Sigmoid colon (tissue), 4 donors: ENCODE results near the gene ADRB2.

ENCODE experiments used
- EP300 ChIP-seq, 4 donors: sonication (generic); formaldehyde crosslinking; IDR thresholded peaks; one replicate each; pipeline ENCODE4 v1.6.1; 2017; ENCODE audit warnings: antibody characterized with exemption in 4 of 4
- POLR2A ChIP-seq, 2 donors: fragments of 450-650 bp; IDR thresholded peaks; one replicate each; pipeline ENCODE4 v1.6.1; 2016; ENCODE audit warnings: antibody characterized with exemption in 2 of 2, mild to moderate bottlenecking in 2 of 2, moderate library complexity in 2 of 2
- POLR2AphosphoS5 ChIP-seq, 4 donors: sonication (generic); formaldehyde crosslinking; IDR thresholded peaks; one replicate each; pipeline ENCODE4 v1.6.1; 2017; ENCODE audit warnings: antibody characterized with exemption in 4 of 4
- TF ChIP-seq, protein P1 (sequence below), 4 experiments: fragments of 450-650 bp in 3 of 4; fragments of 200-600 bp in 1 of 4; IDR thresholded peaks; one replicate each; pipeline ENCODE4 v1.5.1; 2016 to 2019; ENCODE audit warnings: antibody characterized with exemption in 4 of 4, mild to moderate bottlenecking in 3 of 4, moderate library complexity in 2 of 4

DNA sequence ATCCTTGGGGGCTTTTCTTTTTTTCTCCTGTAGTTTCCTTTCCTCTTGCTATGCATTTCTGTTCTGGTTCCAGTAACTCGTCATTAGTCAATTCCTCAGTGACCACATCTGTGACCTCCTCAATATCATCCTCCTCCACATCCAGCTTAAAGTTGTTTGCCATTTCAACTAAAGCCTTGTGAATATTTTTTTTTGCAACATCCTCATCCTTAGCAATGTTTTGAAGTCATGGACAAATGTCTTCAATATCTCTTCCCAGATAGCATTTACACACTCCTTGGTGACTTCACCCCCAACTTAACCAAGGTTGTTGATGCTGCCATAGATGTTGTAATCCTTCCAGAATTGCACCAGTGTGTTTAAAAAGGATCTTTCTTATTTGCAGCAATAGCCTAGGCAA is 14.7 kb upstream of the ADRB2 start:
- TF ChIP-seq, protein P1, sequence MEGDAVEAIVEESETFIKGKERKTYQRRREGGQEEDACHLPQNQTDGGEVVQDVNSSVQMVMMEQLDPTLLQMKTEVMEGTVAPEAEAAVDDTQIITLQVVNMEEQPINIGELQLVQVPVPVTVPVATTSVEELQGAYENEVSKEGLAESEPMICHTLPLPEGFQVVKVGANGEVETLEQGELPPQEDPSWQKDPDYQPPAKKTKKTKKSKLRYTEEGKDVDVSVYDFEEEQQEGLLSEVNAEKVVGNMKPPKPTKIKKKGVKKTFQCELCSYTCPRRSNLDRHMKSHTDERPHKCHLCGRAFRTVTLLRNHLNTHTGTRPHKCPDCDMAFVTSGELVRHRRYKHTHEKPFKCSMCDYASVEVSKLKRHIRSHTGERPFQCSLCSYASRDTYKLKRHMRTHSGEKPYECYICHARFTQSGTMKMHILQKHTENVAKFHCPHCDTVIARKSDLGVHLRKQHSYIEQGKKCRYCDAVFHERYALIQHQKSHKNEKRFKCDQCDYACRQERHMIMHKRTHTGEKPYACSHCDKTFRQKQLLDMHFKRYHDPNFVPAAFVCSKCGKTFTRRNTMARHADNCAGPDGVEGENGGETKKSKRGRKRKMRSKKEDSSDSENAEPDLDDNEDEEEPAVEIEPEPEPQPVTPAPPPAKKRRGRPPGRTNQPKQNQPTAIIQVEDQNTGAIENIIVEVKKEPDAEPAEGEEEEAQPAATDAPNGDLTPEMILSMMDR (IDR thresholded peaks at IDR 0.05), result no peak
- no peak for TF ChIP-seq POLR2A (IDR thresholded peaks at IDR 0.05)
- no peak for TF ChIP-seq POLR2AphosphoS5 (IDR thresholded peaks at IDR 0.05)
- no peak for TF ChIP-seq EP300 (IDR thresholded peaks at IDR 0.05)
